Measurements from ENCODE around the gene SIAH1. TPM values are rescaled to one million over a fixed set of nuclear protein-coding genes. Genes with fewer than 3 reads are reported as not detected.

SIAH1 gene
- total RNA-seq, 5 donors from 2014 or later (not counting 1 experiment from before 2014, with no cell fraction given) = 13.8 to 41.1 (median 15.0) TPM

DNA sequence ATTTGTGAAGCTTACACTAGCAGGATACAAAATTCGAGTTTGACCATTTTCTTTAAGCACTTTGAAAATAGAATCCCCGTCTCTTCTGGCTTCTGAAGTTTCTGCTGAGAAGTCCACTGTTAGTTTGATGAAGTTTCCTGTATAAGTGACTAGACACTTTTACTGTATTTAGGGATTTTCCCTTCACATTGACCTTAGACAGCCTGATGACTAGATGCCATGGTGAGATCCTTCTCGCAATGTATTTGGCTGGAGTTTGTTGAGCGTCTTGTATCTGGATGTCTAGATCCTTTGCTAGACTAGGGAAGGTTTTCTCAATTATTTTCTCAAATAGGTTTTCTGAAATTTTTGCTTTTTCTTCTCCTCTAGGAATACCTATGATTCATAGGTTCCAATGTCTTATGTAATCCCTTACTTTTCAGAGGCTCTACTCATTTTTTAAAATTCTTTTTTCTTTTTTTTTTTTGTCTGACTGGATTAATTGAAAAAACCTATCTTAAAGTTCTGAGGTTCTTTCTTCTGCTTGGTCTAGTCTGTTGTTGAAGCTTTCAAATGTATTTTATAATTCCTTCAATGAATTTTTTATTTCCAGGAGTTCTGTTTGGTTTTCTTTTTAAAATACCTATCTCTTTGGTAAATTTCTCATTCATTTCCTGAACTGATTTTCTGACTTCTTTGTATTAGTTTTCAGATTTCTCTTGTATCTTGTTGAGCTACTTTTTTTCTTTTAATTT, 74.1 kb downstream of the SIAH1 start:
- peaks cover 8 to 15% (median 13%) of the 10 kb centered on the region in 3 donors for H3K4me1 Mint-ChIP-seq
- Histone ChIP-seq H3K27me3 (replicated peaks in 1 of 2; ENCODE audit: control insufficient read depth in 2 of 2, extremely low read depth in 1 of 2, insufficient read depth in 2 of 2, low read length in 1 of 2) (no peaks in the 10 kb centered on the region), H3K4me3 (ENCODE audit: control insufficient read depth in 1 of 2, extremely low read depth in 1 of 2, low read length in 1 of 2) (no peak overlapping the region), H3K36me3 (ENCODE audit: control insufficient read depth in 2 of 2, extremely low read depth in 1 of 2, insufficient read depth in 1 of 2, low read length in 1 of 2) (peaks cover 5 to 42% of the 10 kb centered on the region in 2 donors), H3K4me1 (ENCODE audit: control insufficient read depth in 1 of 2, extremely low read depth in 1 of 2, insufficient read depth in 2 of 2, low read length in 2 of 2) (no peaks in the 10 kb centered on the region), H3K9me3 (peaks cover 4% of the 10 kb centered on the region), H3K27ac (ENCODE audit: low read length) (no peak overlapping the region)
- H3K27me3 Mint-ChIP-seq = no peaks in the 10 kb centered on the region
- H3K4me3 Mint-ChIP-seq = no peak overlapping the region
- ATAC-seq (replicated peaks in 1 of 4) = no peak
- H3K36me3 Mint-ChIP-seq = peaks cover 84% of the 10 kb centered on the region
- ChIA-PET POLR2A (interaction anchor here in 1 of 2 donors (1.0 kb wide), 1 partner anchor 302 kb away, joined by 4 read pairs; no protein-coding TSS in a partner anchor), CTCF (interaction anchor here (0.6 to 0.7 kb wide), 5 partner anchors 22 to 324 kb away, joined by 3 to 5 read pairs (median 3); no protein-coding TSS in a partner anchor)
- H3K9me3 Mint-ChIP-seq = peaks cover 9 to 55% (median 30%) of the 10 kb centered on the region in 3 donors
- H3K27ac Mint-ChIP-seq = no peak overlapping the region
- no CpG with 5 or more reads among the region's 4 CpGs for WGBS (ENCODE audit: insufficient coverage)
- DNase-seq = no peak

Other genes starting within 250 kb of the SIAH1 start
- not detected for gene ABCC12, start 229.4 kb downstream of the SIAH1 start, total RNA-seq
- gene LONP2, start 141.1 kb downstream of the SIAH1 start, total RNA-seq = 10 to 100 TPM; 69.9 to 92.9 (median 84.7) TPM
- under 1 TPM in 3 of 5 donors, not detected in 2; 0.07 to 0.29 (median 0.25) TPM for gene ABCC11, start 137.9 kb downstream of the SIAH1 start, total RNA-seq
- 10 to 100 TPM; 49.5 to 91.7 (median 54.3) TPM for gene N4BP1, start 224.8 kb upstream of the SIAH1 start, total RNA-seq

Measured in T-cell (primary cell).